ENCODE data around the gene RNASET2. TPM values are rescaled to one million over a fixed set of nuclear protein-coding genes. Genes with fewer than 3 reads are reported as not detected.

Gene RNASET2
- total RNA-seq, 1 donor from 2014 or later: 99.5 TPM

- peaks cover 12% of the 10 kb centered on the region for H3K9me3 Mint-ChIP-seq
- H3K36me3 Mint-ChIP-seq (ENCODE audit: low read depth): peaks cover 4% of the 10 kb centered on the region
- peaks cover 42% of the 10 kb centered on the region for H3K4me1 Mint-ChIP-seq (ENCODE audit: low read depth)
- peak overlapping the region; percentile 92 for H3K4me3 Mint-ChIP-seq
- peak overlapping the region; percentile 89 for H3K27ac Mint-ChIP-seq
- H3K27me3 Mint-ChIP-seq (ENCODE audit: insufficient read depth): no peaks in the 10 kb centered on the region
- DNase-seq (ENCODE audit: low spot score): no peak
- intact Hi-C loops (cut with micrococcal nuclease): loop anchor here (1.0 to 5.0 kb wide), 2 partner anchors 9 to 578 kb away; partner anchors contain the start of gene MPC1
These were observed 3.7 kb upstream of the RNASET2 start for GRCh38 chr6:166959911-166960608.

- peak; percentile 47 for DNase-seq (ENCODE audit: low spot score)
- Mint-ChIP-seq H3K4me1 (ENCODE audit: low read depth) (peaks cover 48% of the 10 kb centered on the region), H3K27ac (peak overlapping the region; percentile 89), H3K36me3 (ENCODE audit: low read depth) (peaks cover 4% of the 10 kb centered on the region), H3K27me3 (ENCODE audit: insufficient read depth) (no peaks in the 10 kb centered on the region), H3K4me3 (peak overlapping the region; percentile 92), H3K9me3 (peaks cover 5% of the 10 kb centered on the region)
- intact Hi-C loops (cut with micrococcal nuclease): loop anchor here (1.0 to 5.0 kb wide), 2 partner anchors 10 to 577 kb away; partner anchors contain the start of gene MPC1
These were observed 2.8 kb upstream of the RNASET2 start for GRCh38 chr6:166958926-166959861.

- no peaks in the 10 kb centered on the region for H3K9me3 Mint-ChIP-seq
- H3K36me3 Mint-ChIP-seq (ENCODE audit: low read depth): peaks cover 10% of the 10 kb centered on the region
- peaks cover 62% of the 10 kb centered on the region for H3K4me1 Mint-ChIP-seq (ENCODE audit: low read depth)
- peak overlapping the region; percentile 89 for H3K27ac Mint-ChIP-seq
- DNase-seq (ENCODE audit: low spot score): no peak
- intact Hi-C loops (cut with micrococcal nuclease): loop anchor here (1.0 to 5.0 kb wide), 2 partner anchors 329 to 575 kb away; partner anchors contain the start of gene MPC1
- no peaks in the 10 kb centered on the region for H3K27me3 Mint-ChIP-seq (ENCODE audit: insufficient read depth)
- H3K4me3 Mint-ChIP-seq: peak overlapping the region; percentile 92
These were observed 1.4 kb upstream of the RNASET2 start for GRCh38 chr6:166957805-166958076.

- H3K4me3 Mint-ChIP-seq: peak overlapping the region; percentile 92
These were observed 896 bp upstream of the RNASET2 start for GRCh38 chr6:166957087-166957804.

GRCh38 chr6:166955865-166956443, 396 bp downstream of the RNASET2 start:
- Mint-ChIP-seq H3K36me3 (ENCODE audit: low read depth) (peaks cover 19% of the 10 kb centered on the region), H3K27ac (peak overlapping the region; percentile 91), H3K9me3 (no peaks in the 10 kb centered on the region), H3K27me3 (ENCODE audit: insufficient read depth) (no peaks in the 10 kb centered on the region), H3K4me1 (ENCODE audit: low read depth) (peaks cover 80% of the 10 kb centered on the region), H3K4me3 (peak overlapping the region; percentile 92)
- intact Hi-C loops (cut with micrococcal nuclease): loop anchor here (1.0 to 5.0 kb wide), 2 partner anchors 43 to 574 kb away; partner anchors contain the start of genes CEP43 and MPC1
- DNase-seq (ENCODE audit: low spot score): no peak

More at GRCh38 chr6:166957087-166957804, 896 bp upstream of the RNASET2 start:
- no peaks in the 10 kb centered on the region for H3K27me3 Mint-ChIP-seq (ENCODE audit: insufficient read depth)
- H3K4me1 Mint-ChIP-seq (ENCODE audit: low read depth): peaks cover 67% of the 10 kb centered on the region
- peak; percentile 49 for DNase-seq (ENCODE audit: low spot score)
- intact Hi-C loops (cut with micrococcal nuclease): loop anchor here (1.0 to 5.0 kb wide), 2 partner anchors 329 to 575 kb away; partner anchors contain the start of gene MPC1
- H3K36me3 Mint-ChIP-seq (ENCODE audit: low read depth): peaks cover 12% of the 10 kb centered on the region
- H3K9me3 Mint-ChIP-seq: no peaks in the 10 kb centered on the region
- peak overlapping the region; percentile 89 for H3K27ac Mint-ChIP-seq

GRCh38 chr6:166955121-166955864, 1.1 kb downstream of the RNASET2 start:
- no peak for DNase-seq (ENCODE audit: low spot score)
- intact Hi-C loops (cut with micrococcal nuclease): loop anchor here (5.0 kb wide), 1 partner anchor 573 kb away; the partner anchor contains the start of gene MPC1
- Mint-ChIP-seq H3K27me3 (ENCODE audit: insufficient read depth) (no peaks in the 10 kb centered on the region), H3K27ac (peak overlapping the region; percentile 91), H3K4me1 (ENCODE audit: low read depth) (peaks cover 81% of the 10 kb centered on the region), H3K4me3 (peak overlapping the region; percentile 92), H3K9me3 (no peaks in the 10 kb centered on the region), H3K36me3 (ENCODE audit: low read depth) (peaks cover 22% of the 10 kb centered on the region)

GRCh38 chr6:166954118-166954713, 2.1 kb downstream of the RNASET2 start:
- Mint-ChIP-seq H3K27ac (peak overlapping the region; percentile 91), H3K4me1 (ENCODE audit: low read depth) (peaks cover 76% of the 10 kb centered on the region), H3K9me3 (no peaks in the 10 kb centered on the region), H3K36me3 (ENCODE audit: low read depth) (peaks cover 23% of the 10 kb centered on the region), H3K4me3 (peak overlapping the region; percentile 92), H3K27me3 (ENCODE audit: insufficient read depth) (no peaks in the 10 kb centered on the region)
- intact Hi-C loops (cut with micrococcal nuclease): loop anchor here (5.0 kb wide), 5 partner anchors 42 to 873 kb away; partner anchors contain the start of gene AFDN
- DNase-seq (ENCODE audit: low spot score): no peak

- no peaks in the 10 kb centered on the region for H3K9me3 Mint-ChIP-seq
- no peak for DNase-seq (ENCODE audit: low spot score)
These were observed 3.5 kb downstream of the RNASET2 start for GRCh38 chr6:166952567-166953486.

GRCh38 chr6:166952121-166952520, 4.2 kb downstream of the RNASET2 start:
- Mint-ChIP-seq H3K27ac (peak overlapping the region; percentile 91), H3K9me3 (no peaks in the 10 kb centered on the region), H3K4me1 (ENCODE audit: low read depth) (peaks cover 56% of the 10 kb centered on the region), H3K4me3 (peak overlapping the region; percentile 92), H3K36me3 (ENCODE audit: low read depth) (peaks cover 25% of the 10 kb centered on the region), H3K27me3 (ENCODE audit: insufficient read depth) (no peaks in the 10 kb centered on the region)
- DNase-seq (ENCODE audit: low spot score): no peak
- intact Hi-C loops (cut with micrococcal nuclease): loop anchor here (5.0 kb wide), 5 partner anchors 40 to 875 kb away; partner anchors contain the start of gene AFDN

More at GRCh38 chr6:166952567-166953486, 3.5 kb downstream of the RNASET2 start:
- peak overlapping the region; percentile 91 for H3K27ac Mint-ChIP-seq
- peaks cover 63% of the 10 kb centered on the region for H3K4me1 Mint-ChIP-seq (ENCODE audit: low read depth)
- peak overlapping the region; percentile 92 for H3K4me3 Mint-ChIP-seq
- H3K27me3 Mint-ChIP-seq (ENCODE audit: insufficient read depth): no peaks in the 10 kb centered on the region
- intact Hi-C loops (cut with micrococcal nuclease): loop anchor here (5.0 kb wide), 5 partner anchors 41 to 874 kb away; partner anchors contain the start of gene AFDN
- H3K36me3 Mint-ChIP-seq (ENCODE audit: low read depth): peaks cover 21% of the 10 kb centered on the region

GRCh38 chr6:166951670-166952060, 4.7 kb downstream of the RNASET2 start:
- no peaks in the 10 kb centered on the region for H3K9me3 Mint-ChIP-seq
- H3K27ac Mint-ChIP-seq: peak overlapping the region; percentile 91
- intact Hi-C loops (cut with micrococcal nuclease): loop anchor here (1.0 to 5.0 kb wide), 14 partner anchors 9 to 876 kb away; partner anchors contain the start of genes AFDN, CEP43 and RPS6KA2
- H3K27me3 Mint-ChIP-seq (ENCODE audit: insufficient read depth): no peaks in the 10 kb centered on the region
- H3K4me3 Mint-ChIP-seq: peak overlapping the region; percentile 92
- H3K4me1 Mint-ChIP-seq (ENCODE audit: low read depth): peaks cover 56% of the 10 kb centered on the region
- H3K36me3 Mint-ChIP-seq (ENCODE audit: low read depth): peaks cover 27% of the 10 kb centered on the region
- no peak for DNase-seq (ENCODE audit: low spot score)

All from activated T-helper 1 cell treated with anti-CD3 and anti-CD28 coated beads, Interleukin-12 subunit alpha, Interleukin-12 subunit beta, Interleukin-2, Interleukin-4 antibody, amounts not matched to agents 30 ng/mL and 10 ng/mL and 1 ng/mL, durations not matched to agents 14 hours and 24 hours and 36 hours (primary cell).